Measurements from ENCODE around the gene C1QTNF9B. TPM values are rescaled to one million over a fixed set of nuclear protein-coding genes. Genes with fewer than 3 reads are reported as not detected.

C1QTNF9B gene
- total and polyA plus RNA-seq, 2 donors (not counting 1 experiment from before 2014, with no cell fraction given) = not detected

- CTCF ChIA-PET = no interaction called here
- no peaks in the 10 kb centered on the region for H3K9me3 ChIP-seq (ENCODE audit: control extremely low read depth in 1 of 3, control insufficient read depth in 2 of 3, insufficient read depth in 1 of 3, low read length in 2 of 3)
- H3K79me2 ChIP-seq (ENCODE audit: control insufficient read depth, insufficient read depth, low read length) = no peaks in the 10 kb centered on the region
- H3K9me3 Mint-ChIP-seq (ENCODE audit: insufficient read depth) = no peaks in the 10 kb centered on the region
- no peaks in the 10 kb centered on the region for H3K36me3 ChIP-seq (replicated peaks in 1 of 2; ENCODE audit: control extremely low read depth in 1 of 2, control insufficient read depth in 1 of 2, extremely low read depth in 1 of 2, insufficient read depth in 2 of 2, low read length in 1 of 2)
- WGBS (ENCODE audit: insufficient coverage) = no CpG with 5 or more reads among the region's 2 CpGs
- POLR2A ChIA-PET = no interaction called here
- ATAC-seq (ENCODE audit: low read depth) = no peak
- H3K4me3 Mint-ChIP-seq = no peak overlapping the region
- H3K27ac ChIP-seq (ENCODE audit: low read length in 2 of 2) = no peak overlapping the region
- no peak overlapping the region for H3K9ac ChIP-seq (ENCODE audit: low read length)
- peaks cover 0 to 47% (median 38%) of the 10 kb centered on the region in 4 experiments for H3K27me3 ChIP-seq (replicated peaks in 1 of 4; ENCODE audit: control extremely low read depth in 1 of 4, control insufficient read depth in 3 of 4, insufficient read depth in 4 of 4, low read length in 3 of 4)
- H3K27me3 Mint-ChIP-seq = peaks cover 39% of the 10 kb centered on the region
- H3K4me1 Mint-ChIP-seq = peaks cover 4% of the 10 kb centered on the region
- no peaks in the 10 kb centered on the region for H4K20me1 ChIP-seq (ENCODE audit: control insufficient read depth, insufficient read depth, low read length, poor library complexity, severe bottlenecking)
- H2AFZ ChIP-seq (ENCODE audit: insufficient read depth, low read depth, low read length, poor library complexity, severe bottlenecking) = no peak overlapping the region
- no peak overlapping the region for H3K4me3 ChIP-seq (ENCODE audit: control extremely low read depth in 1 of 5, extremely low read depth in 1 of 5, insufficient read depth in 1 of 5, low read depth in 2 of 5, low read length in 4 of 5)
- H3K4me2 ChIP-seq (replicated peaks; ENCODE audit: low read depth, low read length, poor library complexity, severe bottlenecking) = no peak overlapping the region
- no peak overlapping the region for H3K27ac Mint-ChIP-seq
- DNase-seq = no peak
- peaks cover 9% of the 10 kb centered on the region in 2 donors for H3K4me1 ChIP-seq (ENCODE audit: control insufficient read depth in 2 of 2, insufficient read depth in 2 of 2, low read length in 2 of 2)
- intact Hi-C loops (cut with micrococcal nuclease) = no loop called here
- TF ChIP-seq, protein P1, sequence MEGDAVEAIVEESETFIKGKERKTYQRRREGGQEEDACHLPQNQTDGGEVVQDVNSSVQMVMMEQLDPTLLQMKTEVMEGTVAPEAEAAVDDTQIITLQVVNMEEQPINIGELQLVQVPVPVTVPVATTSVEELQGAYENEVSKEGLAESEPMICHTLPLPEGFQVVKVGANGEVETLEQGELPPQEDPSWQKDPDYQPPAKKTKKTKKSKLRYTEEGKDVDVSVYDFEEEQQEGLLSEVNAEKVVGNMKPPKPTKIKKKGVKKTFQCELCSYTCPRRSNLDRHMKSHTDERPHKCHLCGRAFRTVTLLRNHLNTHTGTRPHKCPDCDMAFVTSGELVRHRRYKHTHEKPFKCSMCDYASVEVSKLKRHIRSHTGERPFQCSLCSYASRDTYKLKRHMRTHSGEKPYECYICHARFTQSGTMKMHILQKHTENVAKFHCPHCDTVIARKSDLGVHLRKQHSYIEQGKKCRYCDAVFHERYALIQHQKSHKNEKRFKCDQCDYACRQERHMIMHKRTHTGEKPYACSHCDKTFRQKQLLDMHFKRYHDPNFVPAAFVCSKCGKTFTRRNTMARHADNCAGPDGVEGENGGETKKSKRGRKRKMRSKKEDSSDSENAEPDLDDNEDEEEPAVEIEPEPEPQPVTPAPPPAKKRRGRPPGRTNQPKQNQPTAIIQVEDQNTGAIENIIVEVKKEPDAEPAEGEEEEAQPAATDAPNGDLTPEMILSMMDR (IDR thresholded peaks at IDR 0.05) = no peak
- no peak for TF ChIP-seq EZH2 (IDR thresholded peaks at IDR 0.05; ENCODE audit: borderline replicate concordance, insufficient read depth, low read depth, low read length, poor library complexity, severe bottlenecking)
Observed at GRCh38 chr13:23905766-23906165, 8.5 kb upstream of the C1QTNF9B start.

DNA sequence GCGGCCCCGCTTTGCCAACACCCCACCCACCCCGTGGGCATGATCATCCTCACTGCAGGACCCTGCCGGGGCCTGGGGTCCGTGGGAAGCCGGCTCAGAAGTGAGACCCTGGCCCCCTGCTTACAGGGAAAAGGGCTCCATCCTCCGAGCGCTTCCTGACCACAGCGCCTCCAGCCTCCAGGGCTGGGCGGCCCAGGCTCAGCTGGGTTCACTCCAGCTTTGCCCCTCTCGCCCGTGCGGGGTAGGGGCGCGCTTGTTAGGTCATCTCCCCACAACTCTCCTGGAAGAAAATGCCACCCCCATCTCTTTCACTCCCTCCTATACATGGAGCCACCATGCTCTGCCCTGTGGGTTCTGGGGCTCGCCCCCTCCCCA, 6.6 kb upstream of the C1QTNF9B start:
- no peak overlapping the region for H3K4me3 Mint-ChIP-seq
- H3K4me1 Mint-ChIP-seq = peaks cover 4% of the 10 kb centered on the region
- TF ChIP-seq EZH2 (IDR thresholded peaks at IDR 0.05; ENCODE audit: borderline replicate concordance, insufficient read depth, low read depth, low read length, poor library complexity, severe bottlenecking) = no peak
- TF ChIP-seq, protein P1 (IDR thresholded peaks at IDR 0.05) = no peak
- Histone ChIP-seq H3K4me1 (ENCODE audit: control insufficient read depth in 2 of 2, insufficient read depth in 2 of 2, low read length in 2 of 2) (peaks cover 9% of the 10 kb centered on the region in 2 donors), H3K79me2 (ENCODE audit: control insufficient read depth, insufficient read depth, low read length) (no peaks in the 10 kb centered on the region), H4K20me1 (ENCODE audit: control insufficient read depth, insufficient read depth, low read length, poor library complexity, severe bottlenecking) (no peaks in the 10 kb centered on the region), H2AFZ (ENCODE audit: insufficient read depth, low read depth, low read length, poor library complexity, severe bottlenecking) (peak overlapping the region; percentile 51), H3K36me3 (replicated peaks in 1 of 2; ENCODE audit: control extremely low read depth in 1 of 2, control insufficient read depth in 1 of 2, extremely low read depth in 1 of 2, insufficient read depth in 2 of 2, low read length in 1 of 2) (no peaks in the 10 kb centered on the region), H3K27me3 (replicated peaks in 1 of 4; ENCODE audit: control extremely low read depth in 1 of 4, control insufficient read depth in 3 of 4, insufficient read depth in 4 of 4, low read length in 3 of 4) (peaks cover 0 to 48% (median 33%) of the 10 kb centered on the region in 4 experiments), H3K9me3 (ENCODE audit: control extremely low read depth in 1 of 3, control insufficient read depth in 2 of 3, insufficient read depth in 1 of 3, low read length in 2 of 3) (no peaks in the 10 kb centered on the region), H3K27ac (ENCODE audit: low read length in 2 of 2) (no peak overlapping the region), H3K4me3 (ENCODE audit: control extremely low read depth in 1 of 5, extremely low read depth in 1 of 5, insufficient read depth in 1 of 5, low read depth in 2 of 5, low read length in 4 of 5) (no peak overlapping the region), H3K9ac (ENCODE audit: low read length) (no peak overlapping the region), H3K4me2 (replicated peaks; ENCODE audit: low read depth, low read length, poor library complexity, severe bottlenecking) (peak overlapping the region; percentile 55)
- intact Hi-C loops (cut with micrococcal nuclease) = no loop called here
- DNase-seq = peak; percentile 11
- ChIA-PET POLR2A (no interaction called here), CTCF (interaction anchor here (0.9 kb wide), 1 partner anchor 521 kb away, joined by 3 read pairs; no protein-coding TSS in a partner anchor)
- no peak for ATAC-seq (ENCODE audit: low read depth)
- 31% methylated on average over 15 of the region's 16 CpGs for WGBS (ENCODE audit: insufficient coverage)
- H3K9me3 Mint-ChIP-seq (ENCODE audit: insufficient read depth) = no peaks in the 10 kb centered on the region
- peaks cover 31% of the 10 kb centered on the region for H3K27me3 Mint-ChIP-seq
- no peak overlapping the region for H3K27ac Mint-ChIP-seq
